Activated T-helper 1 cell treated with anti-CD3 and anti-CD28 coated beads, Interleukin-12 subunit alpha, Interleukin-12 subunit beta, Interleukin-2, Interleukin-4 antibody, amounts not matched to agents 30 ng/mL and 10 ng/mL and 1 ng/mL, durations not matched to agents 14 hours and 24 hours and 36 hours (primary cell): ENCODE data around the gene TMEM53. TPM values are rescaled to one million over a fixed set of nuclear protein-coding genes. Genes with fewer than 3 reads are reported as not detected.

Source experiments
- DNase-seq: peaks from one replicate; pipeline ENCODE4 v3.0.0; 2021; ENCODE audit warnings: low spot score
- H3K27ac Mint-ChIP-seq: one replicate; pipeline ENCODE4 v1.8.0; 2021; ENCODE audit warnings: mild to moderate bottlenecking, mixed read lengths
- H3K27me3 Mint-ChIP-seq: one replicate; pipeline ENCODE4 v1.8.0; 2022; ENCODE audit warnings: mild to moderate bottlenecking, moderate library complexity, mixed read lengths; ENCODE audit not compliant: insufficient read depth
- H3K36me3 Mint-ChIP-seq: one replicate; pipeline ENCODE4 v1.8.0; 2021; ENCODE audit warnings: low read depth, mixed read lengths
- H3K4me1 Mint-ChIP-seq: one replicate; pipeline ENCODE4 v1.8.0; 2021; ENCODE audit warnings: low read depth, mixed read lengths
- H3K4me3 Mint-ChIP-seq: one replicate; pipeline ENCODE4 v1.8.0; 2021; ENCODE audit warnings: mild to moderate bottlenecking, moderate library complexity, mixed read lengths
- H3K9me3 Mint-ChIP-seq: one replicate; pipeline ENCODE4 v1.8.0; 2021; ENCODE audit warnings: mixed read lengths
- intact Hi-C: fragments of 100-400 bp; cut with micrococcal nuclease; formaldehyde crosslinking; loops from one replicate; pipeline ENCODE4 v1.15.1; 2024
- total RNA-seq: library from RNA; stranded (reverse); gene quantifications from 2 replicates; pipeline ENCODE4 v1.2.3, GENCODE V29; 2022

Gene TMEM53
- total RNA-seq, 1 donor from 2014 or later: 6.6 TPM

GRCh38 chr1:44636083-44636687 lies 38.1 kb downstream of the TMEM53 start:
- intact Hi-C loops: loop anchor here (10.0 kb wide), 1 partner anchor 421 kb away; the partner anchor contains the start of gene DMAP1

GRCh38 chr1:44635439-44635838 lies 38.8 kb downstream of the TMEM53 start:
- no peak overlapping the region for H3K27ac Mint-ChIP-seq
- H3K36me3 Mint-ChIP-seq: peaks cover 45% of the 10 kb centered on the region
- DNase-seq: no peak
- H3K9me3 Mint-ChIP-seq: no peaks in the 10 kb centered on the region
- intact Hi-C loops: loop anchor here (10.0 kb wide), 1 partner anchor 421 kb away; the partner anchor contains the start of gene DMAP1
- no peak overlapping the region for H3K4me3 Mint-ChIP-seq
- H3K27me3 Mint-ChIP-seq: no peaks in the 10 kb centered on the region
- peaks cover 38% of the 10 kb centered on the region for H3K4me1 Mint-ChIP-seq

More at GRCh38 chr1:44636083-44636687, 38.1 kb downstream of the TMEM53 start:
- Mint-ChIP-seq H3K4me1 (peaks cover 31% of the 10 kb centered on the region), H3K4me3 (no peak overlapping the region), H3K36me3 (peaks cover 45% of the 10 kb centered on the region), H3K27me3 (no peaks in the 10 kb centered on the region), H3K27ac (no peak overlapping the region), H3K9me3 (no peaks in the 10 kb centered on the region)
- no peak for DNase-seq

GRCh38 chr1:44634606-44635189 lies 39.6 kb downstream of the TMEM53 start:
- no peak overlapping the region for H3K27ac Mint-ChIP-seq
- peaks cover 45% of the 10 kb centered on the region for H3K36me3 Mint-ChIP-seq
- H3K27me3 Mint-ChIP-seq: no peaks in the 10 kb centered on the region
- intact Hi-C loops: loop anchor here (5.0 to 10.0 kb wide), 2 partner anchors 420 to 1053 kb away; partner anchors contain the start of genes DMAP1, GPBP1L1 and TMEM69
- peaks cover 40% of the 10 kb centered on the region for H3K4me1 Mint-ChIP-seq
- H3K9me3 Mint-ChIP-seq: no peaks in the 10 kb centered on the region
- H3K4me3 Mint-ChIP-seq: peak overlapping the region; percentile 91
- no peak for DNase-seq

GRCh38 chr1:44632598-44632997 lies 41.7 kb downstream of the TMEM53 start:
- Mint-ChIP-seq H3K4me3 (peak overlapping the region; percentile 91), H3K27me3 (no peaks in the 10 kb centered on the region), H3K36me3 (peaks cover 33% of the 10 kb centered on the region), H3K27ac (peak overlapping the region; percentile 97), H3K9me3 (no peaks in the 10 kb centered on the region), H3K4me1 (peaks cover 40% of the 10 kb centered on the region)
- DNase-seq: no peak
- intact Hi-C loops: loop anchor here (1.0 to 10.0 kb wide), 3 partner anchors 42 to 1055 kb away; partner anchors contain the start of genes ARMH1, DMAP1, GPBP1L1 and TMEM53

GRCh38 chr1:44631647-44632539 lies 42.4 kb downstream of the TMEM53 start:
- intact Hi-C loops: loop anchor here (1.0 to 10.0 kb wide), 6 partner anchors 42 to 1459 kb away; partner anchors contain the start of genes ARMH1, CFAP57, DMAP1 and EBNA1BP2
- peaks cover 28% of the 10 kb centered on the region for H3K36me3 Mint-ChIP-seq
- H3K27me3 Mint-ChIP-seq: peaks cover 2% of the 10 kb centered on the region
- H3K4me1 Mint-ChIP-seq: peaks cover 40% of the 10 kb centered on the region
- peak overlapping the region; percentile 91 for H3K4me3 Mint-ChIP-seq
- H3K9me3 Mint-ChIP-seq: no peaks in the 10 kb centered on the region
- peak overlapping the region; percentile 97 for H3K27ac Mint-ChIP-seq
- peak; percentile 86 for DNase-seq

- intact Hi-C loops: loop anchor here (1.0 to 10.0 kb wide), 5 partner anchors 84 to 1458 kb away; partner anchors contain the start of genes CFAP57, DMAP1, EBNA1BP2 and ERI3
- peaks cover 26% of the 10 kb centered on the region for H3K36me3 Mint-ChIP-seq
- peak overlapping the region; percentile 89 for H3K4me3 Mint-ChIP-seq
Observed at GRCh38 chr1:44631333-44631646, 43.0 kb downstream of the TMEM53 start.

GRCh38 chr1:44630116-44630515 lies 44.2 kb downstream of the TMEM53 start:
- intact Hi-C loops: loop anchor here (2.0 to 10.0 kb wide), 4 partner anchors 85 to 1457 kb away; partner anchors contain the start of genes CFAP57, DMAP1, EBNA1BP2 and GPBP1L1
- Mint-ChIP-seq H3K4me1 (peaks cover 39% of the 10 kb centered on the region), H3K27ac (peak overlapping the region; percentile 95), H3K4me3 (peak overlapping the region; percentile 89), H3K27me3 (peaks cover 2% of the 10 kb centered on the region), H3K9me3 (no peaks in the 10 kb centered on the region), H3K36me3 (peaks cover 18% of the 10 kb centered on the region)
- no peak for DNase-seq

More at GRCh38 chr1:44631333-44631646, 43.0 kb downstream of the TMEM53 start:
- no peak for DNase-seq
- H3K27ac Mint-ChIP-seq: peak overlapping the region; percentile 95
- H3K9me3 Mint-ChIP-seq: no peaks in the 10 kb centered on the region
- peaks cover 2% of the 10 kb centered on the region for H3K27me3 Mint-ChIP-seq
- H3K4me1 Mint-ChIP-seq: peaks cover 40% of the 10 kb centered on the region

GRCh38 chr1:44628962-44629756 lies 45.1 kb downstream of the TMEM53 start:
- Mint-ChIP-seq H3K4me3 (no peak overlapping the region), H3K9me3 (no peaks in the 10 kb centered on the region), H3K27me3 (peaks cover 7% of the 10 kb centered on the region), H3K4me1 (peaks cover 29% of the 10 kb centered on the region), H3K27ac (no peak overlapping the region), H3K36me3 (peaks cover 11% of the 10 kb centered on the region)
- DNase-seq: no peak
- intact Hi-C loops: loop anchor here (5.0 kb wide), 1 partner anchor 1202 kb away; no protein-coding TSS in a partner anchor

- DNase-seq: no peak
- Mint-ChIP-seq H3K4me1 (peaks cover under 1% of the 10 kb centered on the region), H3K4me3 (no peak overlapping the region), H3K27ac (no peak overlapping the region), H3K27me3 (peaks cover 10% of the 10 kb centered on the region), H3K9me3 (no peaks in the 10 kb centered on the region), H3K36me3 (no peaks in the 10 kb centered on the region)
- intact Hi-C loops: loop anchor here (5.0 kb wide), 1 partner anchor 1198 kb away; no protein-coding TSS in a partner anchor
Observed at GRCh38 chr1:44625348-44625747, 48.9 kb downstream of the TMEM53 start.

GRCh38 chr1:44624268-44624901 lies 49.9 kb downstream of the TMEM53 start:
- Mint-ChIP-seq H3K4me1 (no peaks in the 10 kb centered on the region), H3K4me3 (no peak overlapping the region), H3K27me3 (peaks cover 10% of the 10 kb centered on the region), H3K9me3 (no peaks in the 10 kb centered on the region), H3K36me3 (no peaks in the 10 kb centered on the region), H3K27ac (peak overlapping the region; percentile 40)
- no peak for DNase-seq
- intact Hi-C loops: no loop called here

GRCh38 chr1:44621841-44622286 lies 52.4 kb downstream of the TMEM53 start:
- no peak overlapping the region for H3K4me3 Mint-ChIP-seq
- no peaks in the 10 kb centered on the region for H3K9me3 Mint-ChIP-seq
- no peaks in the 10 kb centered on the region for H3K4me1 Mint-ChIP-seq
- intact Hi-C loops: no loop called here
- DNase-seq: no peak
- no peak overlapping the region for H3K27ac Mint-ChIP-seq
- no peaks in the 10 kb centered on the region for H3K36me3 Mint-ChIP-seq
- H3K27me3 Mint-ChIP-seq: peaks cover 8% of the 10 kb centered on the region
